Omental fat pad (tissue), 4 donors: ENCODE results near the gene LSM3. TPM values are rescaled to one million over a fixed set of nuclear protein-coding genes. Genes with fewer than 3 reads are reported as not detected.

Experiments
- ATAC-seq: fragments of 150-250 bp; one replicate; pipeline ENCODE4 v1.9.1; 2016; ENCODE audit warnings: mild to moderate bottlenecking, moderate library complexity; ENCODE audit not compliant: low FRiP score
- DNase-seq: peaks from one replicate; pipeline ENCODE4 v3.0.0-alpha.2; 2019; ENCODE audit warnings: low spot score
- CTCF ChIP-seq, 3 donors: fragments of 450-650 bp; IDR thresholded peaks; one replicate each; pipeline ENCODE4 v1.5.1; 2016 to 2017; ENCODE audit warnings: antibody characterized with exemption in 3 of 3, mild to moderate bottlenecking in 3 of 3, moderate library complexity in 2 of 3
- total RNA-seq, 4 donors: library from RNA; depleted of rRNA; stranded (reverse); fragments of >200 nt; gene quantifications; one replicate each; pipeline ENCODE4 v1.1.0, GENCODE V29; 2016

The LSM3 gene
- total RNA-seq, 4 donors from 2014 or later = 8.0 to 12.4 (median 10.9) TPM

- no peak for ATAC-seq
- no peak for TF ChIP-seq CTCF (IDR thresholded peaks at IDR 0.05)
- no peak for DNase-seq
Observed at GRCh38 chr3:14244521-14245247, 66.1 kb downstream of the LSM3 start.

GRCh38 chr3:14245248-14245639, 66.6 kb downstream of the LSM3 start:
- DNase-seq (no peak), ATAC-seq (no peak)
- TF ChIP-seq CTCF (IDR thresholded peaks at IDR 0.05) = no peak

GRCh38 chr3:14245822-14246221, 67.2 kb downstream of the LSM3 start:
- DNase-seq (no peak), ATAC-seq (no peak)
- TF ChIP-seq CTCF (IDR thresholded peaks at IDR 0.05) = no peak

DNA sequence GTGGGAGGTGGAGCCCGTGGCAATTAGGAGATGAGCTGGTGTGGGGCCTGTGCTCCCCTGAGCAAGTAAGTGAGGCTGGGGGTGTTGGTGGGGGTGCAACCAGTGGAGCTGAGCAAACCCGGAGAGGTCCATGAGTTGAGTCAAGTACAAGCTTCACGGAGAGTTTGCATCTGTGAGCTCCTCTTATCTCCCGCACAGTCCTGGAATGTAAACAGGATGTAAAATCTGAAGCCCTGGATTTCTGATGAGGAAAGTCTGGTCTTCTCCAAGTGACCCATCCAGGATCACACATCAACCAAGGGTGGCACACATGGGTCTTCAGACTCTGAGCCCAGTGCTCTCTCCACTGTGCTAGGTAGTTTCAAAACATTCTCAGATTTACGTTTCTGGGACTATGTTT, 67.8 kb downstream of the LSM3 start:
- ATAC-seq (no peak), DNase-seq (no peak)
- no peak for TF ChIP-seq CTCF (IDR thresholded peaks at IDR 0.05)

DNA sequence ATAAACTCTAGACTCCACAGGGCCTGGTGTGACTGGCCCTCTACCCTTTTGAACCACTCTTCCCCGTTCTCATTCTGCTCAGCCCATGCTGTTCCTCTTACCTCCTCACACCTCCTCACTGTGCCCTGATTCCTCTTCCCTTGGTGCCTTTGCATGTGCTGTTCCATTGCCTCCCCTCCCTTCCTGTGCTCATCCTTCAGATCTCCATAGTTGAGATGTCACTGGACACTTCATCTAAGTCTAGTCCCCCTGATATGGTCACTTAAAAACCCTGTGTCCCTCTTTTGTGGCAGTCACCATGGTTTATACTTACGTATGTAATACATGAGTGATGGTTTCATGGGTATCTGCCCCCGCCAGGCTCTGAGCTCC, 69.8 kb downstream of the LSM3 start:
- no peak for ATAC-seq
- DNase-seq = no peak
- TF ChIP-seq CTCF (IDR thresholded peaks at IDR 0.05) = no peak

DNA sequence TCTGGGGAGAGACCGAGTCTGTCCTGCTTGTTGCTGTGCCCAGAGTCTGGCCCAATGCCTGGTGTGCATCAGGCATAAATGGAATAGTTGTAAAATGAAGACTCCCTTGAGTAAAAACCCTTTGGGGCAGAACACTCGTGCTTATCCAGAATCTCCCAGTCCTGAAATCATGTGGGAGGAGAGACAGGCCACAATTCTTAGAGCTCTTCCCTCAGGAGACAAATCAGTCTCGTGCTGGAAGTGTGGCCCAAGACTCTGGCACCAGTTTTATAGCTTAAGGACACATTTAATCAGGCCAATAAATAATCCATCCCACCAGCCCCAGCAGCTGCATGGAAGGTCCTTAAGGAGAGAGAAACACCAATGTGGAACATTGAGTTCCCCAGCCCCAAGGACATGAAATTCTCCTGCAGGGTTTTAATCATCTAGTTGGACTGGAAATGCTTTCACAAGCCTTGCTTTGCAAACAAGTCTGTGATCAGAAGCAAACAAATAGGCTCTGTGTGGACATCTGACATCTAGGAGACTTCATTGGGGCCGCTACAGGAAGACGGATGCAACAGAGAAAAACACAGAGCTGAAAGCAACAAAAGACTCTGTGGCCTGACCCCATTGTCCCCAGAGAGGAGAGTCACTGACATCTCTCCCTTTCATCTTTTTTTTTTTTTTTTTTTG, 70.4 kb downstream of the LSM3 start:
- DNase-seq (no peak), ATAC-seq (no peak)
- no peak for TF ChIP-seq CTCF (IDR thresholded peaks at IDR 0.05)

Other genes starting within 250 kb of the LSM3 start
- gene CHCHD4, start 53.9 kb upstream of the LSM3 start, total RNA-seq = 10 to 100 TPM; 11.4 to 19.1 (median 14.7) TPM
- gene TMEM43, start 53.8 kb upstream of the LSM3 start, total RNA-seq = 100 to 1,000 TPM; 110 to 143 (median 140) TPM
- gene XPC, start 216 bp upstream of the LSM3 start, total RNA-seq = 10 to 100 TPM; 26.5 to 47.8 (median 33.8) TPM
- gene SLC6A6, start 223.8 kb downstream of the LSM3 start, total RNA-seq = 10 to 100 TPM; 35.7 to 75.2 (median 56.4) TPM